Measurements from ENCODE around the gene RBM24. TPM values are rescaled to one million over a fixed set of nuclear protein-coding genes. Genes with fewer than 3 reads are reported as not detected.
"Not testable (repeated sequence)": the region's sequence is repeated elsewhere in the genome, so short reads cannot be mapped to it uniquely, and the experiment has no call there.

RBM24 gene
- total RNA-seq, 1 experiment from 2014 or later: 0.48 TPM

DNA sequence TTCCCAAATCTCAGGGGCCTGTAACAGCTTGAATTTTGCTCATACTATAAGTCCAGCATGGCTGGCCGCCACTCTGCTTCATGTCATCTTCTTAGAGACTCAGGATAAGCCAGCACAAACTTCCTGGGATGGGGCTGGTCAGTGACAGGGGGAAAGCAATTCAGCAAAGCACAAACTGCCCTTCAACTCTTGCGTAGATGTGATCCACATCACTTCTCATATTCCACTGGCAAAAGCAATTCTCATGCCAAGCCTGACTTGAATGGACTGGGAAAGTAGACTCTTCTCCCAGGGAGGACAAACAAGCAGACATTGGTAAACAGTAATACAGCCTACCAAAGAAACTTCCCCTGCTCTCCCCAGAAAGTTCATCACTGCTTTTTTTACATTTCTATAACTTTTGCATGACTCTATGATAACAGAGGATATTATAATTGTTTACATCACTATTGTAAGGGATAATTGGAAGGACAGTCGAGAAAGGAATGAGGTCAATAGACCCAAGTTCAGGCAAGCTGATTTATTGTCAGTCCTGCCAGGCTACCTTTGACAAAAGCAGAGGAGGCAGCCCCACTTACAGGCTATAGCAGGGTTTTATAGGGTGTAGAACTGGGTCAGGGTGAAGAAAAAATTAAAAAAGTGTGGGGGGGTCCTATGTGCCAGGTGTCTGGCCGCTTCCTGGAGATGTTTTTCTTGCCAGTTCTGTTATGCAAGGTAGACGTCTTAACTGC lies 37.4 kb downstream of the RBM24 start:
- Histone ChIP-seq H3K23ac (ENCODE audit: insufficient read length, low read depth, low read length) (no peak overlapping the region), H3K56ac (ENCODE audit: insufficient read length, low read depth, low read length) (no peak overlapping the region), H3K18ac (ENCODE audit: insufficient read length, low read depth, low read length) (no peak overlapping the region), H3K9me3 (ENCODE audit: control insufficient read depth, low read depth, low read length) (no peaks in the 10 kb centered on the region), H4K20me1 (ENCODE audit: control insufficient read depth, insufficient read depth, insufficient read length) (no peaks in the 10 kb centered on the region), H3K23me2 (ENCODE audit: insufficient read length, low read depth, low read length, poor library complexity, severe bottlenecking) (no peaks in the 10 kb centered on the region), H3K4me1 (ENCODE audit: insufficient read depth, low read length) (no peaks in the 10 kb centered on the region), H3K14ac (ENCODE audit: insufficient read depth, low read length) (no peak overlapping the region), H2BK120ac (ENCODE audit: low read depth, low read length, poor library complexity, severe bottlenecking) (no peak overlapping the region), H3K27ac (ENCODE audit: insufficient read length, low read depth, low read length) (no peak overlapping the region), H2BK15ac (ENCODE audit: low read depth, low read length) (no peak overlapping the region), H2BK20ac (ENCODE audit: low read depth, low read length, poor library complexity, severe bottlenecking) (no peak overlapping the region), H2AFZ (ENCODE audit: low read length) (no peak overlapping the region), H3K79me2 (ENCODE audit: insufficient read depth, low read length) (no peaks in the 10 kb centered on the region), H2AK5ac (ENCODE audit: insufficient read length, low read length) (no peak overlapping the region), H3K4ac (ENCODE audit: low read depth, low read length) (no peak overlapping the region), H4K5ac (ENCODE audit: insufficient read length, low read depth, low read length) (no peak overlapping the region), H3K9ac (ENCODE audit: extremely low read depth, insufficient read length, low read length) (no peak overlapping the region), H2BK12ac (ENCODE audit: insufficient read length, low read depth, low read length) (no peak overlapping the region), H4K91ac (ENCODE audit: insufficient read length, low read depth, low read length) (no peak overlapping the region), H2BK5ac (ENCODE audit: insufficient read length, low read length) (no peak overlapping the region), H3K79me1 (ENCODE audit: insufficient read depth, low read depth, low read length, poor library complexity, severe bottlenecking) (no peaks in the 10 kb centered on the region), H3T11ph (ENCODE audit: low read length) (no peak overlapping the region), H4K8ac (replicated peaks; ENCODE audit: insufficient read length, low read depth, low read length) (no peak overlapping the region), H3K4me2 (ENCODE audit: insufficient read depth, insufficient read length, low read length) (no peak overlapping the region), H3K27me3 (ENCODE audit: insufficient read depth, low read length) (no peaks in the 10 kb centered on the region)
- no peak overlapping the region; a peak in 1 of 5 replicates for H3K4me3 Mint-ChIP-seq
- peaks cover 0 to 6% (median 0%) of the 10 kb centered on the region in 3 experiments; a peak in 2 of 7 replicates for H3K36me3 Mint-ChIP-seq (ENCODE audit: insufficient read depth in 1 of 3, low read depth in 3 of 3)
- H3K27ac Mint-ChIP-seq: no peak overlapping the region
- TF ChIP-seq, protein P1, sequence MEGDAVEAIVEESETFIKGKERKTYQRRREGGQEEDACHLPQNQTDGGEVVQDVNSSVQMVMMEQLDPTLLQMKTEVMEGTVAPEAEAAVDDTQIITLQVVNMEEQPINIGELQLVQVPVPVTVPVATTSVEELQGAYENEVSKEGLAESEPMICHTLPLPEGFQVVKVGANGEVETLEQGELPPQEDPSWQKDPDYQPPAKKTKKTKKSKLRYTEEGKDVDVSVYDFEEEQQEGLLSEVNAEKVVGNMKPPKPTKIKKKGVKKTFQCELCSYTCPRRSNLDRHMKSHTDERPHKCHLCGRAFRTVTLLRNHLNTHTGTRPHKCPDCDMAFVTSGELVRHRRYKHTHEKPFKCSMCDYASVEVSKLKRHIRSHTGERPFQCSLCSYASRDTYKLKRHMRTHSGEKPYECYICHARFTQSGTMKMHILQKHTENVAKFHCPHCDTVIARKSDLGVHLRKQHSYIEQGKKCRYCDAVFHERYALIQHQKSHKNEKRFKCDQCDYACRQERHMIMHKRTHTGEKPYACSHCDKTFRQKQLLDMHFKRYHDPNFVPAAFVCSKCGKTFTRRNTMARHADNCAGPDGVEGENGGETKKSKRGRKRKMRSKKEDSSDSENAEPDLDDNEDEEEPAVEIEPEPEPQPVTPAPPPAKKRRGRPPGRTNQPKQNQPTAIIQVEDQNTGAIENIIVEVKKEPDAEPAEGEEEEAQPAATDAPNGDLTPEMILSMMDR (conservative IDR thresholded peaks at IDR 0.05): no peak
- H3K27me3 Mint-ChIP-seq (ENCODE audit: low read depth): no peaks in the 10 kb centered on the region; the same call in 1 of the 2 replicates
- no peak for DNase-seq
- H3K4me1 Mint-ChIP-seq: peaks cover 3 to 12% of the 10 kb centered on the region in 2 experiments
- H3K9me3 Mint-ChIP-seq: no peaks in the 10 kb centered on the region; a peak in 1 of 5 replicates
- no CpG with 5 or more reads among the region's 5 CpGs for WGBS (ENCODE audit: extremely low coverage, insufficient read length, low lambda C conversion rate)

DNA sequence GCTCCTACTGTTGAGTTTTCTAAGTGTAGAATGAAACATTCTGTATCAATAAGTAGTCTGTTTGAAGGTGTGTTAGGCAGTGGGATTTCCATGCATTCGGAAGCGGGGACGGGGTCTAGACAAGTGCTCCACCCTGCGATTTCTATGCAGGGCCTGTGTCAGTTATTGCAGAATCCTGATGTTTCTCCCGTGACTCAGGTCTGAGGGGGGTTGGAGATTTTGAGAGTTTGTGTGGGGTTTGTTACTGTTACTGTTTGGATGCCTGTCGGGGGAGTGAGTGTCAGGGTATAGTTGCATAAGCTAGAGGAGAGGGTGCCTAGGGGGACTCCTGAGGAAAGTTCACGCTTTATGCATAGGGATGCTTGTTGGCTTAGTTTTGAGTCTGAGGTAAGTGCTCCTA lies 39.1 kb downstream of the RBM24 start:
- not testable (repeated sequence) for H3K36me3 Mint-ChIP-seq (ENCODE audit: insufficient read depth in 1 of 3, low read depth in 3 of 3); H3T11ph ChIP-seq (ENCODE audit: low read length); H3K14ac ChIP-seq (ENCODE audit: insufficient read depth, low read length); H3K18ac ChIP-seq (ENCODE audit: insufficient read length, low read depth, low read length); H3K27me3 Mint-ChIP-seq (ENCODE audit: low read depth); H3K23ac ChIP-seq (ENCODE audit: insufficient read length, low read depth, low read length); H2BK120ac ChIP-seq (ENCODE audit: low read depth, low read length, poor library complexity, severe bottlenecking); H3K4me3 Mint-ChIP-seq; H3K27me3 ChIP-seq (ENCODE audit: insufficient read depth, low read length); H3K4me1 Mint-ChIP-seq; H2BK20ac ChIP-seq (ENCODE audit: low read depth, low read length, poor library complexity, severe bottlenecking); H3K9me3 ChIP-seq (ENCODE audit: control insufficient read depth, low read depth, low read length); H3K4me2 ChIP-seq (ENCODE audit: insufficient read depth, insufficient read length, low read length); H2BK12ac ChIP-seq (ENCODE audit: insufficient read length, low read depth, low read length); H3K27ac ChIP-seq (ENCODE audit: insufficient read length, low read depth, low read length); H3K79me1 ChIP-seq (ENCODE audit: insufficient read depth, low read depth, low read length, poor library complexity, severe bottlenecking); H2BK15ac ChIP-seq (ENCODE audit: low read depth, low read length); H3K9ac ChIP-seq (ENCODE audit: extremely low read depth, insufficient read length, low read length); H4K91ac ChIP-seq (ENCODE audit: insufficient read length, low read depth, low read length); H3K23me2 ChIP-seq (ENCODE audit: insufficient read length, low read depth, low read length, poor library complexity, severe bottlenecking); DNase-seq; H2AFZ ChIP-seq (ENCODE audit: low read length); H2AK5ac ChIP-seq (ENCODE audit: insufficient read length, low read length); H4K8ac ChIP-seq (replicated peaks; ENCODE audit: insufficient read length, low read depth, low read length); H3K56ac ChIP-seq (ENCODE audit: insufficient read length, low read depth, low read length); H3K4me1 ChIP-seq (ENCODE audit: insufficient read depth, low read length); H4K20me1 ChIP-seq (ENCODE audit: control insufficient read depth, insufficient read depth, insufficient read length); H3K9me3 Mint-ChIP-seq; H2BK5ac ChIP-seq (ENCODE audit: insufficient read length, low read length); H3K27ac Mint-ChIP-seq; H3K4ac ChIP-seq (ENCODE audit: low read depth, low read length); H3K79me2 ChIP-seq (ENCODE audit: insufficient read depth, low read length); H4K5ac ChIP-seq (ENCODE audit: insufficient read length, low read depth, low read length)
- no CpG with 5 or more reads among the region's 7 CpGs for WGBS (ENCODE audit: extremely low coverage, insufficient read length, low lambda C conversion rate)
